Ectodermal cell (in vitro differentiated cells): ENCODE results near the gene ZFP36L2.

Source experiments
- H3K27ac ChIP-seq: 2 replicates; pipeline ENCODE4 v1.7.0; 2013; ENCODE audit warnings: mild to moderate bottlenecking, low read depth, low read length; ENCODE audit not compliant: insufficient read depth, poor library complexity, severe bottlenecking
- H3K27me3 ChIP-seq: 2 replicates; pipeline ENCODE4 v1.7.0; 2013; ENCODE audit warnings: mild to moderate bottlenecking, low read length; ENCODE audit not compliant: insufficient read depth, control insufficient read depth, poor library complexity, severe bottlenecking
- H3K36me3 ChIP-seq: one replicate; pipeline ENCODE4 v1.7.0; 2013; ENCODE audit warnings: low read length; ENCODE audit not compliant: control insufficient read depth, insufficient read depth
- H3K4me1 ChIP-seq: one replicate; pipeline ENCODE4 v1.7.0; 2013; ENCODE audit warnings: low read length; ENCODE audit not compliant: control insufficient read depth, insufficient read depth
- H3K4me3 ChIP-seq: 2 replicates; pipeline ENCODE4 v1.7.0; 2013; ENCODE audit warnings: low read depth, low read length, control low read depth; ENCODE audit not compliant: insufficient read depth
- H3K9me3 ChIP-seq: 2 replicates; pipeline ENCODE4 v1.7.0; 2013; ENCODE audit warnings: mild to moderate bottlenecking, low read length, moderate library complexity; ENCODE audit not compliant: control insufficient read depth
- WGBS, 2 experiments: methylation state at CpG; one replicate each; pipeline ENCODE4 v1.1.7; 2013; ENCODE audit warnings: missing lambda C conversion rate in 2 of 2; 5-methylcytosine and 5-hydroxymethylcytosine counted together

ZFP36L2 gene

GRCh38 chr2:43251171-43251731 is 24.8 kb upstream of the ZFP36L2 start:
- Histone ChIP-seq H3K4me1 (peaks cover 4% of the 10 kb centered on the region), H3K36me3 (no peaks in the 10 kb centered on the region), H3K27ac (no peak overlapping the region), H3K4me3 (no peak overlapping the region), H3K9me3 (no peaks in the 10 kb centered on the region), H3K27me3 (no peaks in the 10 kb centered on the region)
- WGBS, 2 experiments = 89 to 91% methylated on average over 5 of the region's 5 CpGs

- WGBS, 2 experiments = 99 to 100% methylated on average over 1 to 2 of the region's 2 CpGs
- Histone ChIP-seq H3K27me3 (no peaks in the 10 kb centered on the region), H3K9me3 (no peaks in the 10 kb centered on the region), H3K27ac (no peak overlapping the region), H3K4me3 (no peak overlapping the region), H3K36me3 (no peaks in the 10 kb centered on the region), H3K4me1 (no peaks in the 10 kb centered on the region)
Observed at GRCh38 chr2:43250015-43250414, 23.6 kb upstream of the ZFP36L2 start.

- H3K9me3 ChIP-seq = no peaks in the 10 kb centered on the region
- 90 to 93% methylated on average over 7 of the region's 7 CpGs for WGBS, 2 experiments
Observed at GRCh38 chr2:43248621-43249020, 22.2 kb upstream of the ZFP36L2 start.

GRCh38 chr2:43246641-43247040 is 20.2 kb upstream of the ZFP36L2 start:
- 71 to 75% methylated on average over 3 of the region's 3 CpGs for WGBS, 2 experiments
- no peak overlapping the region for H3K27ac ChIP-seq
- H3K27me3 ChIP-seq = no peaks in the 10 kb centered on the region
- H3K4me3 ChIP-seq = no peak overlapping the region
- H3K36me3 ChIP-seq = no peaks in the 10 kb centered on the region
- no peaks in the 10 kb centered on the region for H3K9me3 ChIP-seq
- H3K4me1 ChIP-seq = no peaks in the 10 kb centered on the region

More at GRCh38 chr2:43248621-43249020, 22.2 kb upstream of the ZFP36L2 start:
- H3K36me3 ChIP-seq = no peaks in the 10 kb centered on the region
- H3K4me3 ChIP-seq = no peak overlapping the region
- no peak overlapping the region for H3K27ac ChIP-seq
- no peaks in the 10 kb centered on the region for H3K27me3 ChIP-seq
- no peaks in the 10 kb centered on the region for H3K4me1 ChIP-seq

- Histone ChIP-seq H3K4me1 (no peaks in the 10 kb centered on the region), H3K27ac (no peak overlapping the region), H3K9me3 (no peaks in the 10 kb centered on the region), H3K4me3 (no peak overlapping the region), H3K27me3 (no peaks in the 10 kb centered on the region), H3K36me3 (no peaks in the 10 kb centered on the region)
- 80 to 84% methylated on average over 10 of the region's 10 CpGs for WGBS, 2 experiments
Observed at GRCh38 chr2:43241558-43241957, 15.2 kb upstream of the ZFP36L2 start.

GRCh38 chr2:43240766-43241150 is 14.4 kb upstream of the ZFP36L2 start:
- Histone ChIP-seq H3K4me3 (no peak overlapping the region), H3K27ac (no peak overlapping the region), H3K27me3 (no peaks in the 10 kb centered on the region), H3K36me3 (no peaks in the 10 kb centered on the region), H3K9me3 (no peaks in the 10 kb centered on the region), H3K4me1 (no peaks in the 10 kb centered on the region)
- WGBS, 2 experiments = 89 to 91% methylated on average over 5 of the region's 5 CpGs

- Histone ChIP-seq H3K36me3 (no peaks in the 10 kb centered on the region), H3K4me3 (no peak overlapping the region), H3K9me3 (no peaks in the 10 kb centered on the region), H3K27ac (no peak overlapping the region), H3K4me1 (no peaks in the 10 kb centered on the region), H3K27me3 (no peaks in the 10 kb centered on the region)
- WGBS, 2 experiments = 94 to 95% methylated on average over 13 of the region's 13 CpGs
Observed at GRCh38 chr2:43239981-43240765, 13.8 kb upstream of the ZFP36L2 start.

GRCh38 chr2:43238813-43239212 is 12.4 kb upstream of the ZFP36L2 start:
- H3K9me3 ChIP-seq = no peaks in the 10 kb centered on the region
- 94 to 96% methylated on average over 3 of the region's 3 CpGs for WGBS, 2 experiments
- H3K27me3 ChIP-seq = no peaks in the 10 kb centered on the region
- H3K4me1 ChIP-seq = no peaks in the 10 kb centered on the region
- no peaks in the 10 kb centered on the region for H3K36me3 ChIP-seq
- no peak overlapping the region for H3K4me3 ChIP-seq
- H3K27ac ChIP-seq = no peak overlapping the region

- Histone ChIP-seq H3K27me3 (no peaks in the 10 kb centered on the region), H3K9me3 (no peaks in the 10 kb centered on the region), H3K27ac (no peak overlapping the region), H3K36me3 (no peaks in the 10 kb centered on the region), H3K4me3 (no peak overlapping the region), H3K4me1 (no peaks in the 10 kb centered on the region)
Observed at GRCh38 chr2:43238176-43238575, 11.8 kb upstream of the ZFP36L2 start.

- Histone ChIP-seq H3K4me3 (no peak overlapping the region), H3K36me3 (no peaks in the 10 kb centered on the region), H3K27me3 (no peaks in the 10 kb centered on the region), H3K27ac (no peak overlapping the region), H3K9me3 (no peaks in the 10 kb centered on the region), H3K4me1 (no peaks in the 10 kb centered on the region)
- 90% methylated on average over 9 of the region's 9 CpGs for WGBS, 2 experiments
Observed at GRCh38 chr2:43233218-43234212, 7.1 kb upstream of the ZFP36L2 start.
